Stomach (tissue), 9 donors: ENCODE measurements around the gene FAM20B. TPM values are rescaled to one million over a fixed set of nuclear protein-coding genes. Genes with fewer than 3 reads are reported as not detected.

ENCODE experiments used
- DNase-seq, 2 donors: peaks; one replicate each; pipeline versions ENCODE4 v3.0.0 to v3.0.0-alpha.2; 2013 to 2019
- H3K27ac ChIP-seq, 5 donors: fragments of 200-600 bp in 4 of 5; sonication (generic) in 4 of 5; one replicate each; pipeline ENCODE4 v1.5.1; 2013 to 2019; ENCODE audit warnings: mild to moderate bottlenecking in 1 of 5, moderate library complexity in 1 of 5
- H3K27me3 ChIP-seq, 3 donors: fragments of 200-600 bp; sonication (generic); one replicate each; pipeline ENCODE4 v1.5.1; 2017 to 2019; ENCODE audit warnings: mixed run types in 1 of 3
- H3K36me3 ChIP-seq, 4 donors: fragments of 200-600 bp; sonication (generic); 1 replicate in 3 of 4; 2 replicates in 1 of 4; pipeline ENCODE4 v1.5.1; 2016 to 2019
- H3K4me1 ChIP-seq, 4 donors: fragments of 200-600 bp; sonication (generic); one replicate each; pipeline ENCODE4 v1.5.1; 2016 to 2019
- H3K4me3 ChIP-seq, 4 donors: fragments of 200-600 bp; sonication (generic) in 3 of 4; one replicate each; pipeline ENCODE4 v1.5.1; 2016 to 2019; ENCODE audit warnings: mild to moderate bottlenecking in 1 of 4
- H3K9me3 ChIP-seq, 4 donors: fragments of 200-600 bp; sonication (generic); one replicate each; pipeline ENCODE4 v1.5.1; 2016 to 2019
- CTCF ChIP-seq, 7 experiments: fragments of 450-650 bp in 4 of 7; fragments of 200-600 bp in 3 of 7; sonication (generic) in 3 of 7; IDR thresholded peaks; one replicate each; pipeline ENCODE4 v1.5.1; 2016 to 2019; ENCODE audit warnings: antibody characterized with exemption in 7 of 7, control low read depth in 2 of 7, mild to moderate bottlenecking in 1 of 7
- EP300 ChIP-seq: sonication (generic); formaldehyde crosslinking; IDR thresholded peaks from one replicate; pipeline ENCODE4 v1.6.1; 2017; ENCODE audit warnings: antibody characterized with exemption
- POLR2A ChIP-seq, 4 donors: fragments of 450-650 bp; IDR thresholded peaks; one replicate each; pipeline ENCODE4 v1.6.1; 2016; ENCODE audit warnings: antibody characterized with exemption in 4 of 4, control low read depth in 2 of 4, mild to moderate bottlenecking in 1 of 4, moderate library complexity in 1 of 4
- POLR2AphosphoS5 ChIP-seq, 3 donors: sonication (generic); formaldehyde crosslinking; IDR thresholded peaks; one replicate each; pipeline ENCODE4 v1.6.1; 2016; ENCODE audit warnings: antibody characterized with exemption in 3 of 3
- WGBS, 5 donors: extraction: QIAGEN DNeasy Blood & Tissue Kit in 3 of 5; methylation state at CpG; one replicate each; pipeline versions ENCODE4 v1.1.5 to v1.1.7; 2013 to 2018; 5-methylcytosine and 5-hydroxymethylcytosine counted together
- intact Hi-C: fragments of 100-400 bp; cut with DNase I; formaldehyde crosslinking; loops from one replicate; pipeline ENCODE4 v1.15.1; 2023; ENCODE audit warnings: low total_unique reads
- polyA plus RNA-seq, 3 donors: library from polyadenylated mRNA; stranded (reverse); fragments of 200-250 nt; gene quantifications; one replicate each; pipeline ENCODE4 v1.2.3, GENCODE V29; 2013
- total RNA-seq, 5 donors: library from RNA; depleted of rRNA; stranded (reverse); fragments of >200 nt; gene quantifications; one replicate each; pipeline versions ENCODE4 v1.1.0 to v1.2.3, GENCODE V29; 2014 to 2016
- donor health status: healthy with polysubstance abuse.
- donor health status: Bipolar disorder and iron deficiency.
- donor health status: healthy.

FAM20B gene
- total and polyA plus RNA-seq, 8 donors, result 8.1 to 43.3 (median 18.5) TPM

GRCh38 chr1:178993559-178993958 is 32.1 kb upstream of the FAM20B start:
- no peaks in the 10 kb centered on the region for H3K27me3 ChIP-seq
- no peak overlapping the region for H3K4me3 ChIP-seq
- H3K36me3 ChIP-seq, result no peaks in the 10 kb centered on the region
- peaks cover 0 to 19% (median 7%) of the 10 kb centered on the region in 4 donors for H3K9me3 ChIP-seq
- no peak overlapping the region for H3K27ac ChIP-seq
- no peaks in the 10 kb centered on the region for H3K4me1 ChIP-seq
- DNase-seq, result no peak
- WGBS, 5 donors, result 95 to 100% (median 96%) methylated on average over 1 of the region's 1 CpG
- intact Hi-C loops, result no loop called here
- no peak for TF ChIP-seq EP300
- no peak for TF ChIP-seq POLR2A (IDR thresholded peaks at IDR 0.05)
- TF ChIP-seq POLR2AphosphoS5 (IDR thresholded peaks at IDR 0.05), result no peak
- no peak for TF ChIP-seq CTCF (IDR thresholded peaks at IDR 0.05)

GRCh38 chr1:178997428-178997827 is 28.3 kb upstream of the FAM20B start:
- no peak for DNase-seq
- Histone ChIP-seq H3K4me3 (no peak overlapping the region), H3K27me3 (no peaks in the 10 kb centered on the region), H3K27ac (no peak overlapping the region), H3K4me1 (peaks cover 0 to 5% (median 2%) of the 10 kb centered on the region in 4 donors), H3K36me3 (no peaks in the 10 kb centered on the region), H3K9me3 (peaks cover 0 to 19% (median 7%) of the 10 kb centered on the region in 4 donors)
- intact Hi-C loops, result no loop called here
- 71 to 91% (median 85%) methylated on average over 1 of the region's 1 CpG for WGBS, 5 donors
- TF ChIP-seq POLR2A (IDR thresholded peaks at IDR 0.05), result no peak
- no peak for TF ChIP-seq CTCF (IDR thresholded peaks at IDR 0.05)
- no peak for TF ChIP-seq EP300
- TF ChIP-seq POLR2AphosphoS5 (IDR thresholded peaks at IDR 0.05), result no peak

DNA sequence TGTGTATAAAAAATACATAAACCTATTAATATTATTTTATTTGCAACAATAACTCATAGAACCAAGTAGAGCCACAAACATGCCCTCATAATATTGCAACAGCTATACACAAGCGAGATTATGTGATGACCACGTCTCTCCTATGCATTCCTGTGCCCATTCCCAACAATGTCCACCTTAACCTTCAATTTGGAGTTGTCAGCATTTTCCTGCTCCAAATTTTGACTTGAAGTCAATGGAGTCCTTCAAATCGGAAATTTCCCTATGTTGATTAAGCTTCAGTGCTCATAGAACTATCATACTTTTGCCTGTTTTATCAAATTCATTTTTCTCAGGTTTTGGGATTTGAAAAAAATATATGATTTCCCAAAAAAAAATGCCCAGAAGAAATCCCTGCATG is 27.4 kb upstream of the FAM20B start:
- TF ChIP-seq CTCF (IDR thresholded peaks at IDR 0.05), result no peak
- no peak for TF ChIP-seq POLR2A (IDR thresholded peaks at IDR 0.05)
- WGBS, 5 donors, result 90 to 95% (median 92%) methylated on average over 3 of the region's 3 CpGs
- H3K9me3 ChIP-seq, result peaks cover 0 to 19% (median 7%) of the 10 kb centered on the region in 4 donors
- intact Hi-C loops, result no loop called here
- H3K4me1 ChIP-seq, result peaks cover 3 to 14% (median 8%) of the 10 kb centered on the region in 4 donors
- no peak for DNase-seq
- H3K27me3 ChIP-seq, result no peaks in the 10 kb centered on the region
- H3K4me3 ChIP-seq, result no peak overlapping the region
- no peak overlapping the region for H3K27ac ChIP-seq
- no peaks in the 10 kb centered on the region for H3K36me3 ChIP-seq

- Histone ChIP-seq H3K9me3 (peaks cover 0 to 19% (median 7%) of the 10 kb centered on the region in 4 donors), H3K4me3 (no peak overlapping the region), H3K27ac (no peak overlapping the region), H3K36me3 (no peaks in the 10 kb centered on the region), H3K4me1 (peaks cover 3 to 20% (median 8%) of the 10 kb centered on the region in 4 donors), H3K27me3 (no peaks in the 10 kb centered on the region)
- 89 to 95% (median 93%) methylated on average over 5 of the region's 5 CpGs for WGBS, 5 donors
- intact Hi-C loops, result no loop called here
- TF ChIP-seq POLR2A (IDR thresholded peaks at IDR 0.05), result no peak
- TF ChIP-seq EP300, result no peak
- no peak for TF ChIP-seq CTCF (IDR thresholded peaks at IDR 0.05)
- TF ChIP-seq POLR2AphosphoS5 (IDR thresholded peaks at IDR 0.05), result no peak
- no peak for DNase-seq
Observed at GRCh38 chr1:178999061-178999460, 26.6 kb upstream of the FAM20B start.
